ENCODE measurements around the gene BORCS6. TPM values are rescaled to one million over a fixed set of nuclear protein-coding genes. Genes with fewer than 3 reads are reported as not detected.

BORCS6 gene
- total and polyA plus RNA-seq, 9 of the 15 experiments (the other 6 are each of a cell fraction or from before 2014, with no cell fraction given) = 0.01 to 7.4 (median 2.3) TPM

DNA sequence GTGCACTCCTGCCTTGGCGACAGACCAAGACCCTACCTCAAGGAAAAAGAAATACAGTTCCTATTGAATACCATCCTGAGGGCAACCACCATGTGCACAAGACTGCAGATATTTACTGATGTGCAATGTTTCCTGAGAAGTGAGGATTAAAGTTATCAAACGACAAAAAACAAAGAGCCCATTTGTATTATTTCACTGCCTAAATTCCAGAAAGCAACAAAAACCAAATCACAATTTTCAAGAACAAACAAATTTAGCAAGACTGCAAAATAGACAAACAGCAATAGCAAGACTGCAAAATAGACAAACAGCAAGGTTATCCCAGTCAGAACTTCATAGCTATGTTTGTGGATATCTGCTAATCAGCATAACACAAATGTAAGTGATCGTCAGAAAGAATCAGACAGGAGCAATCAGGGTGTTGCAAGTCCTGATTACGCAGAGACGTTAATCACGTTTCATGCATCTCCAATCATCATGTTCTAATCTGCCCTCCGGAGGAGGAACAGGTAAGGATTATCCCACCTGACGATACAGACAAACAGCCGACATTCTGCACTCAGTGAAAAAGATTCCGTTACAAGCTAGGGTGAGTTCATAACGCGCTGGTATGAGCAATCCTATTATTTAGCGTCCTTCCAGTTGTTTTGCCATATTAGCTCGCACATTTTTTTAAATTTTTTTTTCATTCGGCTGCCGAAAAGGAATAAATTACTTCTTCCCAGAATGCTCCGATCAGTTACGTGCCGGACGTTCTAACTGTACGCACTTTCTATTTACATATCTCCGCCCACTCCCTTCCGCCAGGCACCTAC lies 16.7 kb downstream of the BORCS6 start (continued):
- TF ChIP-seq, protein P1, sequence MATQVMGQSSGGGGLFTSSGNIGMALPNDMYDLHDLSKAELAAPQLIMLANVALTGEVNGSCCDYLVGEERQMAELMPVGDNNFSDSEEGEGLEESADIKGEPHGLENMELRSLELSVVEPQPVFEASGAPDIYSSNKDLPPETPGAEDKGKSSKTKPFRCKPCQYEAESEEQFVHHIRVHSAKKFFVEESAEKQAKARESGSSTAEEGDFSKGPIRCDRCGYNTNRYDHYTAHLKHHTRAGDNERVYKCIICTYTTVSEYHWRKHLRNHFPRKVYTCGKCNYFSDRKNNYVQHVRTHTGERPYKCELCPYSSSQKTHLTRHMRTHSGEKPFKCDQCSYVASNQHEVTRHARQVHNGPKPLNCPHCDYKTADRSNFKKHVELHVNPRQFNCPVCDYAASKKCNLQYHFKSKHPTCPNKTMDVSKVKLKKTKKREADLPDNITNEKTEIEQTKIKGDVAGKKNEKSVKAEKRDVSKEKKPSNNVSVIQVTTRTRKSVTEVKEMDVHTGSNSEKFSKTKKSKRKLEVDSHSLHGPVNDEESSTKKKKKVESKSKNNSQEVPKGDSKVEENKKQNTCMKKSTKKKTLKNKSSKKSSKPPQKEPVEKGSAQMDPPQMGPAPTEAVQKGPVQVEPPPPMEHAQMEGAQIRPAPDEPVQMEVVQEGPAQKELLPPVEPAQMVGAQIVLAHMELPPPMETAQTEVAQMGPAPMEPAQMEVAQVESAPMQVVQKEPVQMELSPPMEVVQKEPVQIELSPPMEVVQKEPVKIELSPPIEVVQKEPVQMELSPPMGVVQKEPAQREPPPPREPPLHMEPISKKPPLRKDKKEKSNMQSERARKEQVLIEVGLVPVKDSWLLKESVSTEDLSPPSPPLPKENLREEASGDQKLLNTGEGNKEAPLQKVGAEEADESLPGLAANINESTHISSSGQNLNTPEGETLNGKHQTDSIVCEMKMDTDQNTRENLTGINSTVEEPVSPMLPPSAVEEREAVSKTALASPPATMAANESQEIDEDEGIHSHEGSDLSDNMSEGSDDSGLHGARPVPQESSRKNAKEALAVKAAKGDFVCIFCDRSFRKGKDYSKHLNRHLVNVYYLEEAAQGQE (IDR thresholded peaks at IDR 0.05; ENCODE audit: borderline replicate concordance) = 0 out of 2 replicates have a peak, but pooled peaks have one; percentile 18
- TF ChIP-seq, protein P1 (CRISPR knock-in tag; IDR thresholded peaks at IDR 0.05; ENCODE audit: low read depth) = no peak
- TF ChIP-seq TBP (optimal IDR thresholded peaks at IDR 0.05; ENCODE audit: low read depth, low read length) = no peak
- peak; percentile 71 for TF ChIP-seq TAL1 (IDR thresholded peaks at IDR 0.05)
- peak; percentile 88 for TF ChIP-seq ZNF3 (CRISPR knock-in tag; IDR thresholded peaks at IDR 0.05)
- no peak for TF ChIP-seq DIDO1 (tag; IDR thresholded peaks at IDR 0.05; ENCODE audit: low read depth)
- no peak; the same call in 1 of the 2 replicates for TF ChIP-seq XRCC3 (IDR thresholded peaks at IDR 0.05)
- no peak for TF ChIP-seq PRMT5 (CRISPR knock-in tag; IDR thresholded peaks at IDR 0.05)
- peak; percentile 77 for TF ChIP-seq SMARCA4 (IDR thresholded peaks at IDR 0.05)
- TF ChIP-seq, protein P2, sequence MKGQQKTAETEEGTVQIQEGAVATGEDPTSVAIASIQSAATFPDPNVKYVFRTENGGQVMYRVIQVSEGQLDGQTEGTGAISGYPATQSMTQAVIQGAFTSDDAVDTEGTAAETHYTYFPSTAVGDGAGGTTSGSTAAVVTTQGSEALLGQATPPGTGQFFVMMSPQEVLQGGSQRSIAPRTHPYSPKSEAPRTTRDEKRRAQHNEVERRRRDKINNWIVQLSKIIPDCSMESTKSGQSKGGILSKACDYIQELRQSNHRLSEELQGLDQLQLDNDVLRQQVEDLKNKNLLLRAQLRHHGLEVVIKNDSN (CRISPR knock-in tag; IDR thresholded peaks at IDR 0.05) = no peak
- no peak for TF ChIP-seq NFIX (CRISPR knock-in tag; IDR thresholded peaks at IDR 0.05; ENCODE audit: low read depth)
- TF ChIP-seq TGIF2 (CRISPR knock-in tag; IDR thresholded peaks at IDR 0.05) = no peak
- TF ChIP-seq, protein P3, sequence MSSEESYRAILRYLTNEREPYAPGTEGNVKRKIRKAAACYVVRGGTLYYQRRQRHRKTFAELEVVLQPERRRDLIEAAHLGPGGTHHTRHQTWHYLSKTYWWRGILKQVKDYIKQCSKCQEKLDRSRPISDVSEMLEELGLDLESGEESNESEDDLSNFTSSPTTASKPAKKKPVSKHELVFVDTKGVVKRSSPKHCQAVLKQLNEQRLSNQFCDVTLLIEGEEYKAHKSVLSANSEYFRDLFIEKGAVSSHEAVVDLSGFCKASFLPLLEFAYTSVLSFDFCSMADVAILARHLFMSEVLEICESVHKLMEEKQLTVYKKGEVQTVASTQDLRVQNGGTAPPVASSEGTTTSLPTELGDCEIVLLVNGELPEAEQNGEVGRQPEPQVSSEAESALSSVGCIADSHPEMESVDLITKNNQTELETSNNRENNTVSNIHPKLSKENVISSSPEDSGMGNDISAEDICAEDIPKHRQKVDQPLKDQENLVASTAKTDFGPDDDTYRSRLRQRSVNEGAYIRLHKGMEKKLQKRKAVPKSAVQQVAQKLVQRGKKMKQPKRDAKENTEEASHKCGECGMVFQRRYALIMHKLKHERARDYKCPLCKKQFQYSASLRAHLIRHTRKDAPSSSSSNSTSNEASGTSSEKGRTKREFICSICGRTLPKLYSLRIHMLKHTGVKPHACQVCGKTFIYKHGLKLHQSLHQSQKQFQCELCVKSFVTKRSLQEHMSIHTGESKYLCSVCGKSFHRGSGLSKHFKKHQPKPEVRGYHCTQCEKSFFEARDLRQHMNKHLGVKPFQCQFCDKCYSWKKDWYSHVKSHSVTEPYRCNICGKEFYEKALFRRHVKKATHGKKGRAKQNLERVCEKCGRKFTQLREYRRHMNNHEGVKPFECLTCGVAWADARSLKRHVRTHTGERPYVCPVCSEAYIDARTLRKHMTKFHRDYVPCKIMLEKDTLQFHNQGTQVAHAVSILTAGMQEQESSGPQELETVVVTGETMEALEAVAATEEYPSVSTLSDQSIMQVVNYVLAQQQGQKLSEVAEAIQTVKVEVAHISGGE (CRISPR knock-in tag; IDR thresholded peaks at IDR 0.05) = peak in 1 of 3 experiments; percentile 41; a peak in 1 of 6 replicates
- no peak for TF ChIP-seq SLC30A9 (CRISPR knock-in tag; IDR thresholded peaks at IDR 0.05)
- no peak for TF ChIP-seq ZNF282 (CRISPR knock-in tag; IDR thresholded peaks at IDR 0.05)
